A673 (cell line): ENCODE measurements around the gene DAW1. TPM values are rescaled to one million over a fixed set of nuclear protein-coding genes. Genes with fewer than 3 reads are reported as not detected.

Experiments used
- BruUV-seq: library from RNA; stranded (reverse); fragments of 400-500 nt; replicated peaks from 2 replicates; lab custom pipeline; 2021; lab: Mats Ljungman, UMichigan
- CTCF ChIA-PET: fragments of 300-600 bp; sonication (Branson Sonifier 250); formaldehyde crosslinking; loops from one replicate; lab custom pipeline; 2022; ENCODE audit warnings: antibody characterized with exemption; lab: Charles Lee
- POLR2A ChIA-PET: fragments of 300-600 bp; sonication (Branson Sonifier 250); formaldehyde crosslinking; loops from one replicate; lab custom pipeline; 2022; ENCODE audit warnings: antibody characterized with exemption; ENCODE audit not compliant: low non-redundant PET; lab: Charles Lee
- DNase-seq: peaks from one replicate; pipeline ENCODE4 v3.0.0-alpha.2; 2015; ENCODE audit warnings: low spot score
- H3K27ac ChIP-seq: fragments of 200-600 bp; sonication (generic); 2 replicates; pipeline ENCODE4 v1.5.1; 2016; ENCODE audit warnings: mixed run types, low read depth, mild to moderate bottlenecking, mixed read lengths, antibody characterized with exemption, low read length; ENCODE audit not compliant: poor library complexity, severe bottlenecking
- H3K27me3 ChIP-seq: fragments of 200-600 bp; sonication (generic); replicated peaks from 2 replicates; pipeline ENCODE4 v1.6.1; 2017; ENCODE audit warnings: mixed run types, low read depth, mild to moderate bottlenecking, mixed read lengths, antibody characterized with exemption, low read length; ENCODE audit not compliant: insufficient read depth, poor library complexity
- H3K36me3 ChIP-seq: fragments of 200-600 bp; sonication (generic); 2 replicates; pipeline ENCODE4 v1.6.1; 2016; ENCODE audit warnings: mixed run types, mild to moderate bottlenecking, mixed read lengths, antibody characterized with exemption, low read length; ENCODE audit not compliant: insufficient read depth, poor library complexity, severe bottlenecking
- H3K4me1 ChIP-seq: fragments of 200-600 bp; sonication (generic); 2 replicates; pipeline ENCODE4 v1.6.1; 2017; ENCODE audit warnings: mixed run types, mild to moderate bottlenecking, mixed read lengths, antibody characterized with exemption, low read length; ENCODE audit not compliant: insufficient read depth, poor library complexity, severe bottlenecking
- H3K4me3 ChIP-seq: fragments of 200-600 bp; sonication (generic); 2 replicates; pipeline ENCODE4 v1.5.1; 2016; ENCODE audit warnings: low read depth, mixed run types, mild to moderate bottlenecking, mixed read lengths, low read length; ENCODE audit not compliant: poor library complexity, severe bottlenecking
- H3K9me3 ChIP-seq: fragments of 200-600 bp; sonication (generic); 2 replicates; pipeline ENCODE4 v1.6.1; 2016; ENCODE audit warnings: mixed run types, low read depth, mild to moderate bottlenecking, mixed read lengths, antibody characterized with exemption, low read length; ENCODE audit not compliant: poor library complexity, severe bottlenecking
- EZH2 ChIP-seq: fragments of 200-600 bp; sonication (generic); IDR thresholded peaks from 2 replicates; pipeline ENCODE4 v1.6.1; 2017; ENCODE audit warnings: borderline replicate concordance, low read depth, mild to moderate bottlenecking, mixed read lengths, antibody characterized with exemption, low read length; ENCODE audit not compliant: poor library complexity, severe bottlenecking
- intact Hi-C: fragments of 100-400 bp; cut with micrococcal nuclease; formaldehyde crosslinking; loops from one replicate; pipeline ENCODE4 v1.10.0; 2022; ENCODE audit not compliant: unreplicated experiment
- total RNA-seq: library from RNA; stranded (reverse); gene quantifications from 2 replicates; pipeline ENCODE4 v1.2.3, GENCODE V29; 2021
- TF ChIP-seq, protein P1 (sequence below): fragments of 300-800, 200-600 bp; sonication (generic); conservative IDR thresholded peaks from 2 replicates; pipeline ENCODE4 v1.5.1; 2017; ENCODE audit warnings: low read depth, mild to moderate bottlenecking, antibody characterized with exemption, low read length, moderate library complexity, mixed read lengths

The DAW1 gene
- total RNA-seq, 1 experiment from 2014 or later, result 1.2 TPM

DNA sequence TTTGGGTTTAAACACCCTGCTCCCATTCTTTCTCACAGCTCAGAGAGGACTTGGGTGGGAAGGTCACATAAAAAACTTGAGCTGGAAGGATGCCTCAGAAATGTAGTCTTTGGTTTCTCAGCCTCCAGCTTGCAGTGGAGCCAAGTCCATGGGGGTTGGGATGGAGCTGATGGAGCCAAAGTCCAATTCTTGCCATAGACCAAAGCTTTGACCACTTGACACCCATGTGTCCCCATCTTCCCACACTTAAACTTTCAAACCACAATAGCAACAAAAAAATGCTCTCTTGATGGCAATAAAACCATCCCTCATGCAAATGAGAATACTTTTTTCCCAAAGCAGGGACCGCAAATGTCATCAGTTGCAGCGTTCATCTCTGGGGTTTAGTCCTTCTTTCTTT lies 14.7 kb upstream of the DAW1 start:
- H3K4me1 ChIP-seq, result peaks cover 6% of the 10 kb centered on the region
- CTCF ChIA-PET, result interaction anchor here (0.5 kb wide), 1 partner anchor 338 kb away, joined by 16 read pairs; no protein-coding TSS in a partner anchor
- DNase-seq, result no peak
- H3K36me3 ChIP-seq, result no peaks in the 10 kb centered on the region
- H3K4me3 ChIP-seq, result no peak overlapping the region
- intact Hi-C loops, result no loop called here
- H3K9me3 ChIP-seq, result no peaks in the 10 kb centered on the region
- no peak overlapping the region for H3K27ac ChIP-seq
- no peaks in the 10 kb centered on the region for H3K27me3 ChIP-seq
- BruUV-seq, result no TSS peak
- POLR2A ChIA-PET, result no interaction called here
- TF ChIP-seq EZH2, result no peak
- TF ChIP-seq, protein P1, sequence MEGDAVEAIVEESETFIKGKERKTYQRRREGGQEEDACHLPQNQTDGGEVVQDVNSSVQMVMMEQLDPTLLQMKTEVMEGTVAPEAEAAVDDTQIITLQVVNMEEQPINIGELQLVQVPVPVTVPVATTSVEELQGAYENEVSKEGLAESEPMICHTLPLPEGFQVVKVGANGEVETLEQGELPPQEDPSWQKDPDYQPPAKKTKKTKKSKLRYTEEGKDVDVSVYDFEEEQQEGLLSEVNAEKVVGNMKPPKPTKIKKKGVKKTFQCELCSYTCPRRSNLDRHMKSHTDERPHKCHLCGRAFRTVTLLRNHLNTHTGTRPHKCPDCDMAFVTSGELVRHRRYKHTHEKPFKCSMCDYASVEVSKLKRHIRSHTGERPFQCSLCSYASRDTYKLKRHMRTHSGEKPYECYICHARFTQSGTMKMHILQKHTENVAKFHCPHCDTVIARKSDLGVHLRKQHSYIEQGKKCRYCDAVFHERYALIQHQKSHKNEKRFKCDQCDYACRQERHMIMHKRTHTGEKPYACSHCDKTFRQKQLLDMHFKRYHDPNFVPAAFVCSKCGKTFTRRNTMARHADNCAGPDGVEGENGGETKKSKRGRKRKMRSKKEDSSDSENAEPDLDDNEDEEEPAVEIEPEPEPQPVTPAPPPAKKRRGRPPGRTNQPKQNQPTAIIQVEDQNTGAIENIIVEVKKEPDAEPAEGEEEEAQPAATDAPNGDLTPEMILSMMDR, result no peak

DNA sequence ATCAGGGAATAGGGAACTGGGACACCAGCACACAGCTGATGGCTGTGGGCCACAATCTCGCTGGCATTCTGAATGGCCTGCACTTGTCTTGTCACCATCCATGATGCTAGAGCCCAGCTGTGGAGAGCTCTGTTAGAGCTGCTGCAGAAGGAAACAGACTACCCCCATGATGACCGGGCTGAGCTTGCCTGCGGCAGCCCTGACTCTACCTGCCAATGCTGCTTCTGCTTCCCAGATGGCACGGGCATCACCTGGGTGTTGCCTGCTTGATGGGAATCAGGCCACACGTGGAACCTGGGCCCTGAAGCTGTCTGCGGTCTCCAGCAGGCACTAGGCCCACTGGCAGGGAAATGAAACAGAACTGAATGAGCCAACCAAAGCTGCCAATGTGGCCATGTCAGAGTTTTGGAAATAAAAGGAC lies 11.2 kb upstream of the DAW1 start:
- Histone ChIP-seq H3K36me3 (no peaks in the 10 kb centered on the region), H3K4me1 (peaks cover 22% of the 10 kb centered on the region), H3K9me3 (no peaks in the 10 kb centered on the region), H3K27ac (no peak overlapping the region), H3K27me3 (no peaks in the 10 kb centered on the region), H3K4me3 (no peak overlapping the region)
- ChIA-PET POLR2A (no interaction called here), CTCF (no interaction called here)
- intact Hi-C loops, result loop anchor here (5.0 kb wide), 1 partner anchor 203 kb away; no protein-coding TSS in a partner anchor
- BruUV-seq, result no TSS peak
- TF ChIP-seq, protein P1, result no peak
- TF ChIP-seq EZH2, result no peak
- DNase-seq, result no peak

DNA sequence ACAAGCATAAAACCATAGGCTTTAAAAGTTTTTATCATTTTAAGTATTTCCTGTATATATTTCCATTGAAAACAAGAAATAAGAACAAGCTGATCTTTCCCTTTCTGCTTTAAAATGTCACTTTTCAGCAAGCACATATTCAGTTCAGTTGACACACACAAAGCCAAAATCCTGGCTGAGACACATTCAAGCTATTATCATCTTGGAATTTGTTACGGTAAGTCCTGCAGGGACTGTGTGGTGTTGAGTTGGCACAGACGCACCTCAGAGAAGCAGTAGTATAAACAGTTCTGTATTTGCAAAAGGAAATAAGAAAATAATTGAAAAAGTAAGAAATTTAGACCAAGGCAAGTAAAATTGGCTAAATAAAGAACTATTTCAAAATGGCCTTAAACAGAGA lies 10.4 kb upstream of the DAW1 start:
- intact Hi-C loops, result loop anchor here (5.0 kb wide), 1 partner anchor 204 kb away; no protein-coding TSS in a partner anchor
- H3K27ac ChIP-seq, result no peak overlapping the region
- BruUV-seq, result no TSS peak
- H3K36me3 ChIP-seq, result no peaks in the 10 kb centered on the region
- H3K27me3 ChIP-seq, result no peaks in the 10 kb centered on the region
- ChIA-PET CTCF (no interaction called here), POLR2A (no interaction called here)
- peak; percentile 13 for DNase-seq
- H3K9me3 ChIP-seq, result no peaks in the 10 kb centered on the region
- H3K4me3 ChIP-seq, result no peak overlapping the region
- no peak for TF ChIP-seq EZH2
- TF ChIP-seq, protein P1, result no peak
- peaks cover 22% of the 10 kb centered on the region for H3K4me1 ChIP-seq
